ENCODE data around the gene FXYD5. TPM values are rescaled to one million over a fixed set of nuclear protein-coding genes. Genes with fewer than 3 reads are reported as not detected.

FXYD5 gene
- total RNA-seq, 1 donor from 2014 or later, result 81.0 TPM

- H3K36me3 Mint-ChIP-seq (ENCODE audit: unreplicated experiment), result no peaks in the 10 kb centered on the region
- no peak overlapping the region for H3K27ac Mint-ChIP-seq (ENCODE audit: unreplicated experiment)
- peaks cover 20% of the 10 kb centered on the region for H3K27me3 Mint-ChIP-seq (ENCODE audit: unreplicated experiment)
- no peak for TF ChIP-seq CTCF (IDR thresholded peaks at IDR 0.05)
- peaks cover 14% of the 10 kb centered on the region for H3K4me1 Mint-ChIP-seq (ENCODE audit: unreplicated experiment)
- no peak for DNase-seq (ENCODE audit: extremely low spot score, unreplicated experiment)
- no peak overlapping the region for H3K4me3 Mint-ChIP-seq (ENCODE audit: unreplicated experiment)
- no peaks in the 10 kb centered on the region for H3K9me3 Mint-ChIP-seq (ENCODE audit: unreplicated experiment)
Measured at GRCh38 chr19:35124098-35125060, 30.2 kb upstream of the FXYD5 start.

- no peak for TF ChIP-seq CTCF (IDR thresholded peaks at IDR 0.05)
- Mint-ChIP-seq H3K4me1 (ENCODE audit: unreplicated experiment) (peaks cover 13% of the 10 kb centered on the region), H3K4me3 (ENCODE audit: unreplicated experiment) (no peak overlapping the region), H3K36me3 (ENCODE audit: unreplicated experiment) (no peaks in the 10 kb centered on the region), H3K9me3 (ENCODE audit: unreplicated experiment) (no peaks in the 10 kb centered on the region), H3K27me3 (ENCODE audit: unreplicated experiment) (peaks cover 20% of the 10 kb centered on the region), H3K27ac (ENCODE audit: unreplicated experiment) (no peak overlapping the region)
- DNase-seq (ENCODE audit: extremely low spot score, unreplicated experiment), result no peak
Measured at GRCh38 chr19:35125270-35125717, 29.2 kb upstream of the FXYD5 start.

GRCh38 chr19:35125749-35126623 lies 28.5 kb upstream of the FXYD5 start:
- peaks cover 22% of the 10 kb centered on the region for H3K27me3 Mint-ChIP-seq (ENCODE audit: unreplicated experiment)
- H3K36me3 Mint-ChIP-seq (ENCODE audit: unreplicated experiment), result no peaks in the 10 kb centered on the region
- no peak overlapping the region for H3K4me3 Mint-ChIP-seq (ENCODE audit: unreplicated experiment)
- no peak for DNase-seq (ENCODE audit: extremely low spot score, unreplicated experiment)
- H3K9me3 Mint-ChIP-seq (ENCODE audit: unreplicated experiment), result no peaks in the 10 kb centered on the region
- no peak overlapping the region for H3K27ac Mint-ChIP-seq (ENCODE audit: unreplicated experiment)
- peaks cover 9% of the 10 kb centered on the region for H3K4me1 Mint-ChIP-seq (ENCODE audit: unreplicated experiment)
- no peak for TF ChIP-seq CTCF (IDR thresholded peaks at IDR 0.05)

GRCh38 chr19:35126624-35126959 lies 27.9 kb upstream of the FXYD5 start:
- Mint-ChIP-seq H3K27ac (ENCODE audit: unreplicated experiment) (no peak overlapping the region), H3K27me3 (ENCODE audit: unreplicated experiment) (peaks cover 22% of the 10 kb centered on the region), H3K4me1 (ENCODE audit: unreplicated experiment) (peaks cover 9% of the 10 kb centered on the region), H3K9me3 (ENCODE audit: unreplicated experiment) (no peaks in the 10 kb centered on the region), H3K36me3 (ENCODE audit: unreplicated experiment) (no peaks in the 10 kb centered on the region), H3K4me3 (ENCODE audit: unreplicated experiment) (no peak overlapping the region)
- no peak for TF ChIP-seq CTCF (IDR thresholded peaks at IDR 0.05)
- no peak for DNase-seq (ENCODE audit: extremely low spot score, unreplicated experiment)

- Mint-ChIP-seq H3K36me3 (ENCODE audit: unreplicated experiment) (no peaks in the 10 kb centered on the region), H3K4me1 (ENCODE audit: unreplicated experiment) (peaks cover 6% of the 10 kb centered on the region), H3K9me3 (ENCODE audit: unreplicated experiment) (no peaks in the 10 kb centered on the region), H3K27ac (ENCODE audit: unreplicated experiment) (no peak overlapping the region), H3K4me3 (ENCODE audit: unreplicated experiment) (no peak overlapping the region), H3K27me3 (ENCODE audit: unreplicated experiment) (peaks cover 16% of the 10 kb centered on the region)
- TF ChIP-seq CTCF (IDR thresholded peaks at IDR 0.05), result no peak
- no peak for DNase-seq (ENCODE audit: extremely low spot score, unreplicated experiment)
Measured at GRCh38 chr19:35127871-35128270, 26.7 kb upstream of the FXYD5 start.

Measured in osteocyte (in vitro differentiated cells).